Measurements from ENCODE around the gene GNAS.

- TF ChIP-seq CTCF (conservative IDR thresholded peaks at IDR 0.05; ENCODE audit: low read length) (no peak), EZH2phosphoT487 (IDR thresholded peaks at IDR 0.05; ENCODE audit: borderline replicate concordance, low read depth, low read length) (no peak)
These were observed 502 bp upstream of the GNAS start for GRCh38 chr20:58851969-58852458.

All from OCI-LY7 (cell line).